ENCODE measurements around the gene SDHB.

DNA sequence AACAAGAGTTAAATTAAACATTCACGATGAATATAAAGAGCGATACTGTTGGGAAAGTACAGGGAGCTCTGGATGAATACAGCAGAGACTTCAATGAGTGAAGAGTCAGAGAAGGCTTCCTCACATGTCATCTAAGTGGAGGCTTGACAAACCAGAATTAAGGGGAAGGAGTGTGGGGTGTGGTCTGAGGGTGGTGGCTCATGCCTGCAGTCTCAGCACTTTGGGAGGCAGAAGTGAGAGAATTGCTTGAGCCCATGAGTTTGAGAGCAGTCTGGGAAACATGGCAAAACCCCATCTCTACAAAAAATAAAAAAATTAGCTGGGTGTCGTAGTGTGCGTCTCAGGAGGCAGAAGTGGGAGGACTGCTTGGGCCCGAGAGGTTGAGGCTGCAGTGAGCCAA is 8.7 kb downstream of the SDHB start:
- no peak for TF ChIP-seq POLR2A (IDR thresholded peaks at IDR 0.05)
- TF ChIP-seq, protein P1, sequence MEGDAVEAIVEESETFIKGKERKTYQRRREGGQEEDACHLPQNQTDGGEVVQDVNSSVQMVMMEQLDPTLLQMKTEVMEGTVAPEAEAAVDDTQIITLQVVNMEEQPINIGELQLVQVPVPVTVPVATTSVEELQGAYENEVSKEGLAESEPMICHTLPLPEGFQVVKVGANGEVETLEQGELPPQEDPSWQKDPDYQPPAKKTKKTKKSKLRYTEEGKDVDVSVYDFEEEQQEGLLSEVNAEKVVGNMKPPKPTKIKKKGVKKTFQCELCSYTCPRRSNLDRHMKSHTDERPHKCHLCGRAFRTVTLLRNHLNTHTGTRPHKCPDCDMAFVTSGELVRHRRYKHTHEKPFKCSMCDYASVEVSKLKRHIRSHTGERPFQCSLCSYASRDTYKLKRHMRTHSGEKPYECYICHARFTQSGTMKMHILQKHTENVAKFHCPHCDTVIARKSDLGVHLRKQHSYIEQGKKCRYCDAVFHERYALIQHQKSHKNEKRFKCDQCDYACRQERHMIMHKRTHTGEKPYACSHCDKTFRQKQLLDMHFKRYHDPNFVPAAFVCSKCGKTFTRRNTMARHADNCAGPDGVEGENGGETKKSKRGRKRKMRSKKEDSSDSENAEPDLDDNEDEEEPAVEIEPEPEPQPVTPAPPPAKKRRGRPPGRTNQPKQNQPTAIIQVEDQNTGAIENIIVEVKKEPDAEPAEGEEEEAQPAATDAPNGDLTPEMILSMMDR (IDR thresholded peaks at IDR 0.05 in 8 of 11, conservative IDR thresholded peaks at IDR 0.05 in 3 of 11): no peak

Data from spleen (tissue), 7 donors.